HG02973 (cell line): ENCODE data around the gene PAX5.

Source experiments
- ATAC-seq: cut with Tn5 transposase; IDR thresholded peaks from one replicate; pipeline ENCODE4 v1.9.1; 2021; ENCODE audit warnings: moderate library complexity; ENCODE audit not compliant: unreplicated experiment

Gene PAX5

DNA sequence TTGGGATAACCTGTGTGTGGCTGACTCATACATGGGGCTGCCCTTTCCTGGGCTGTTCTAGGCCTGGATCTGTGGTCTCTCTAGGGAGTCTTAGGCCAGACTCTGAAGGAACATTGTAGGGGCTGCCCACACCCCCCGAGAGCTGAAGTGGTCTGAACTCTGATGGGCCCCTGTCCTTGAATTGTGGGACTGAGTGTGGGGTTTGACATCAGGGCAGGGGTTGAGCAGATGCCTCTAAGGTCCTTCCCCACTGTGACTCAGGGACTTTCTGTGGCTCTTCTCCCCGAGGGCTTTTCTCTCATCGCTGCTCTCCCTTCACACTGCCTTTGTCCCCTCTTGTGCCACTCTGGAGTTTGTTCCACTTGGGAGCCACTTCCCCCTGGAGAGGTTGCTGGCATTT is 246.4 kb downstream of the PAX5 start:
- ATAC-seq: no peak
